ENCODE results near the gene PPP1R14D.
A peak's percentile ranks its signal among the peaks of the same experiment; 100 is the strongest.

Gene PPP1R14D

DNA sequence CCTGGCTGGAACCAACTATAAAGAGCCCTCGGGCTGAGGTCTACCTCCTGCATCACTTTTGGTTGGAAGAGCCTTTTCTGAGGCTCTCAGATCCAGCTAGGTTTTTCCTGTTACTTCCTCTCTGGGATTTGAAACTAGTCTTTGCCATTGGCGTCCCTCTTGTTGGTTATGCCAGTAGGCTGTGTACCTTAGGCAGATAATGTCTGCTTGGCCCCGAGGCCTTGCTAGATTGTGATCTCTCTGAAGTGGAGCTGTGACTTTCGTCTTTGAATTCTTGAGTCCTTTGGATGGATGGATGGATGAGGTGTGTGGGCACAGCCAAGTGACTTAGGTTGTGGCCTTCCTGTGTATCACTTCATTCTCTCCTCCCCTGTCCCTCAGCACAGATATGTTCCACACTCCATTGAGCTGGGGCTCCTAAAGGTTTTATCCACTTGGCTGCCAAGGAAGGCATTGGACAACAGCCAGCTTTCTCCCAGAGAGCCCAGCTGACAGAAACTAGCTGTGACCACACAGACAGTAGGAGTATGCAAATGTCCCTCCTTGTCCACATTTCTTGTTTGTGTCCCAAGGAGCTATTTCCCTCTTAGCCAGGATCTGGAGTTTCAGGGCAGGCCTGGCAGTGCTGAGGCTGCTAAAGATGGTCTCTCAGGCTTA, 13.3 kb downstream of the PPP1R14D start:
- DNase-seq: no peak

DNA sequence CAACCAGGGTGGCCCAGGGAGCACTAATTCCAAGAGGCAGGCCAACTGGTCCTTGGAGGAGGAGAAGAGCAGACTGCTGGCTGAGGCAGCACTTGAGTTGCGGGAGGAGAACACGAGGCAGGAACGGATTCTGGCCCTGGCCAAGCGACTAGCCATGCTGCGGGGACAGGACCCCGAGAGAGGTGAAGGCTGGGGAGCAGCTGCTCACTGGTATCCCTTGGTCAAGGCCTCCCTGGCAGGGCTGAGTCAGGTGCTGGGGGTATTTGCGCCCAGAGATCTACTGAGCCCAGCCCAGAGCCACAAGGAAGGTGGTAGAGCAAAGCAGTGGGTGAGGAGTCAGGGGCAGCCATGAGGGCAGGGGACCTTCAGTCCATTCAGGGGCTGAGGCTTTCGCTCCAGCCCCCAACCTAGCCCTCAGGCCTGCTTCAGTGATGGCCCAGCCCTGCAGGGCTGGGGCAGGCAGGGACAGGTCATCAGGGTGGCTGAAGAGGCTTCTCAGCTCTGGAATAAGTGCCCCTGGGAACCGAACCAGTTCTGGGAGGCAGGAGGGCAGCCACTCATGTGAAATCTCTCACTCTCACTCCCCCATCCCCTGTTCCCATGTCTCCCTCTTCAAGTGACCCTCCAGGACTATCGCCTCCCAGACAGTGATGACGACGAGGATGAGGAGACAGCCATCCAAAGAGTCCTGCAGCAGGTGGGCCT, 15.6 kb downstream of the PPP1R14D start:
- DNase-seq: no peak

DNA sequence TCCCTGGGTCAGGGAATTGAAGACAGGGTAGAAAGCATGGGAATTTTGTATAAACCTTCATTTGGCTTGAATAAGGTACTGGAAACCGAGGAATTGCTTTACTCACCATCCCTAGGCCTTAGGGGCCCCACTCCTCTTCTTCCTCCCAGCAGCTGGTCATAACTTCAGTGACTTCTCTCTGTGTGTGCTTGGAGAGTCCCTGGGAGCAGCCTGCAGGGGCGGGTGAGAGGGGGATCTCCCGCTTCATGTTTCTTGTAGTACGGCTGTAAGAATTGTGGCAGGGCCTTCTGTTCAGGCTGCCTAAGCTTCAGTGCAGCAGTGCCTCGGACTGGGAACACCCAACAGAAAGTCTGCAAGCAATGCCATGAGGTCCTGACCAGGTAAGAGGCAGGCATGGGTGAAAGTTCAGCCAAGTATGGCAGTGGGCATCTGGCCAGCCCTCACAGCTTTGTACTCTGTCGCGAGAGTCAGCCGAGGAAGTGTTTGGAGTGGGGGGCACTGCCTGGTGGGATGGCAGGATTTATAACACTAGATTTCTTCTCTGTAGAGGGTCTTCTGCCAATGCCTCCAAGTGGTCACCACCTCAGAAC, 19.6 kb downstream of the PPP1R14D start:
- DNase-seq: no peak

DNA sequence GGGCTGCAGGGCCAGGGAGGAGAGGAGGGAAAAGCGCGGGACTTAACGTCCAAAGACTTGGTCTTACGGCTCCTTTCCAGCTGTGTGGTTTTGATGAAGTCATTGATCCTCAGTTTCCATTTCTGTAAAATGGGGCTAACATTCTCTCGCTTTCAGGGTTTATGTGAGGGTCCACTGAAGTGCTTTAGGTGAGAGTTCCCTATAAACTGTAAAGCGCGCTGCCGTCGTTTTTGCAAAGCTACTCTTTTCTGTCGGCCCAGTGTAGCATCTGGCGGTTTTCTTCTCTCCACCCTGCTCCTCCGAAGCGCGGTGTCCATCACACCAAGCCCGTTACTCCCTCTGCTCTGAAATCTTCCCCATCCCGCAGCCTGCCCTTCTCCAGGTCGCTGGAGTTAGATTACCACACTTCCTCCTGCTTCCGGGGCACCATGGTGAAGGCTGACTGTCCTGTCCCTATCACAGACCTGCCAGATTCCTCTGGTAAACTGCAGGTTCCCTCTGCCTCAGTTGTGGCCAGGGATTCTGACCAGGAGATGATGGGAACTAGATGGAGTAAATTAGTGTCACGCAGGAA, 20.5 kb downstream of the PPP1R14D start:
- DNase-seq: no peak

DNA sequence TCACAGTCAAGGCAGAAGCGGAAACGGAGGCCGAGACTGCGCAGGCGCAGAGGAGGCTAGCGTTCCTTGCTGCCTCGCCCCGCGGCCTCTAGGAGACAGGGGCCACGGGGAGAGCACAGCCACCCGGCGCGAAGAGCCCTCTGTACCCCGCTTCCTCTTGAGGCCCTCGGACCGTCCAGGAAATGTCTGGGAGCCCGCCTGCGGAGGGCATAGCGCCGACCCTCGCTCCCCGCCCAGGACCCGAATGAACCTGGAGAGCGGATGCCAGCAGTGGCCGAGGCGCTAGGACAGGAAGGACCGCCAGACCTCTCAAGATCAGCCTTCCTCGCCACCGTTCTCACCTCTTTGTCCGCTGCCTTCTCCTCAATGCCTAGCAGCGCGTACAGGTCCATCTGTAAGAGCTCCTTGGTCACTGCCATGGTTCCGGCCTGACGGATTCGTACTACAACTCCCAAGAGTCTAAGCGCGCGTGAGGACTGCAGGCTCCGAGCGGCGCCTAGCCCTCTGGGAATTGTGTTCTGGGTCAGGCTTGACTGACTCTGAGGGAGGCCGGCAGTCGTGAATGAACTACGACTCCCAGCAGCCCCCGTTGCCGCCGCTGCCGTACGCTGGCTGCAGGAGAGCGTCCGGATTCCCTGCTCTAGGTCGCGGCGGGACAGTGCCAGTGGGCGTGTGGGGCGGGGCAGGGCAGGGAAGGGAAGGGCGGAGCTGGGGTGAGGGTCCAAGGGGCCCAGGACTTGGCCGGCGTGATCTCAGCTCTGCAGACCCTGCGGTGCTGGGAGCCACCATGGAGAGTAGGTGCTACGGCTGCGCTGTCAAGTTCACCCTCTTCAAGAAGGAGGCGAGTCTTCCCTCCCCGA, 21.2 kb downstream of the PPP1R14D start, which contains the start of the genes DNAJC17 and ZFYVE19:
DNAJC17 (minus strand) TSS at position 446 of the 860 bp plus-strand sequence; CDS start at position 419, 27 bp downstream.
ZFYVE19 (plus strand) TSS at position 62 of the 860 bp plus-strand sequence; CDS start at position 563, 501 bp downstream.
- DNase-seq: peak; percentile 90

DNA sequence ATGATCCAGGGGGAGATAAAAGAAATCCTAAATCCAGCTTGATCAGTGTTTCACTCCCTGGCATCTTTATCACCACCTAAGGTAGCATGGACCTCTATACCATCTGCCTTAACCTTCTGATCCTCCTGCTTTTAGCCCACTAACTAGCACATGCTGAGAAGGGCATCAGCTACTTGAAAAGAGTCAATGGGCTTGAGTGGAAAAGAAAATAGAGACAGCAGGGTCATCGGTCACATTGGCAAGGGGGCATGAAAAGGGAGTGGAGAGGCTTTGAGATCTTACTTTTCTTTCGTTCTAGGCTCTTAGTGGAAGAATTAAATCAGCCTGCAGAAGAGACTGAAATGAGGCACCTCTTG, 21.9 kb downstream of the PPP1R14D start:
- no peak for DNase-seq

DNA sequence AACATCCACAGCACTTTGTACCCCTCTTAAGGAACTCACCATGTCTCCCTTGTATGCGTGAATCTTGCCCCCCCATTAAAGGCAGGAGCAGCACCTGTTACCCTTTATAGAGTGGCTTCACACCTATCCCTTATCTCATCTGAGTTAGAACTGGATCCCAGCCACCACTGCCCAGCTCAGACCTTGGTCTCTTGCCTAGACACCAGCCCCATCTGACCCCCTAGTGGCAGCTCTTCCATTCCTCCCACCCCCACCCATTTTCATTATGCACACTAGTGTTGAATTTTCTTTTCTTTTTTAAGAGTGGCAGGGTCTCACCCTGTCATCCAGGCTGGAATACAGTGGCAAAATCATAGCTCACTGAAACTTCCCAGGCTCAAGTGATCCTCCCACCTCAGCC, 24.8 kb downstream of the PPP1R14D start:
- no peak for DNase-seq

DNA sequence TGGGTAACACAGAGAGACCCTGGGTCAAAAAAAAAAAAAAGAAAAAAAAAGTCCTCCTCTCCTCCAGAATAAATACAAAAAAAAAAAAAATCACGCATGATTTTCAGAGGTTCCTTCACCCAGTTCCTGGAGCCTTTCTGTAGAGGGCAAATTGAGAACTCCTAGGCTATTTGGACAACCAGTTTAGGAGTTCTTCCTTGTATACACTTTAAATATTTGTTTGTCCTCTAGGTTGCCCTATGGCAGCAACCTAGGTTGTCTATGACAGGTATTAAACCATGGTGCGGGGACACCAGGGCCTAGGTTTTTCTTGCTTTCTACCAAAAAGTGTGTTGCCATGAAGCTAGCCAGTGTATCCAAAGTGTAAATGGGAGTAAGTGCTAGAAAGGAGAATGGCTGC, 25.4 kb downstream of the PPP1R14D start:
- no peak for DNase-seq

DNA sequence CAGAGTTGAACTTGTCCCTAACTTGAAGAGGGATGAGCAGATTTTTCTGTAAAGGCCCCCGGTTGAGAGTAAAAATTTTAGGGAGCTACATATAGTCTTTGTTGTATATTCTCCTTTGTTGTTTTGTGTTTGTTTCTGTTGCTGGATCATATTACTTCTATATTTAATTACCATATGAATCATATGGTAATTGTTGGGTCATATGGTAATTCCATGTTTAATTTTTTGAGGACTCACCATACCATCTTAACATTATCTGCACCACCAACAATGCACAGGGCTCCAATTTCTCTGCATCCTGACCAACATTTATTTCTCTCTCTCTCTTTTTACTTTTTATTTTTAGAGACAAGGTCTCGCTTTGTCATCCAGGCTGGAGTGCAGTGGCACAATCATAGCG, 29.0 kb downstream of the PPP1R14D start:
- no peak for DNase-seq

DNA sequence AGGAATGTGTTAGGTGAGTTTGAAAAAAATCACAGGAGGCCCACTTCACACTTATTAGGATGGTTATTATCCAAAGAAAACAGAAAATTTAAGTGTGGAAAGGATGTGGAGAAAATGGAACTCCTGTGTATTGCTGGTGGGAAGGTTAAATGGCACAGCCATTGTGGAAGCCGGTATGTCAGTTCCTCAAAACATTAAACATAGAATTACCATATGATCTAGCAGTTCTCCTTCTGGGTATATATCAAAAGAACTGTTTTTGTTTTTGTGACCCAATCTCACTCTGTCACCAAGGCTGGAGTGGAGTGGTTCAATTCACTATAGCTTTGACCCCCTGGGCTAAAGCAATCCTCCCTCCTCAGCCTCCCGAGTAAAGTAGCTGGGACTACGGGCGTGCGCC, 32.0 kb downstream of the PPP1R14D start:
- DNase-seq: no peak

DNA sequence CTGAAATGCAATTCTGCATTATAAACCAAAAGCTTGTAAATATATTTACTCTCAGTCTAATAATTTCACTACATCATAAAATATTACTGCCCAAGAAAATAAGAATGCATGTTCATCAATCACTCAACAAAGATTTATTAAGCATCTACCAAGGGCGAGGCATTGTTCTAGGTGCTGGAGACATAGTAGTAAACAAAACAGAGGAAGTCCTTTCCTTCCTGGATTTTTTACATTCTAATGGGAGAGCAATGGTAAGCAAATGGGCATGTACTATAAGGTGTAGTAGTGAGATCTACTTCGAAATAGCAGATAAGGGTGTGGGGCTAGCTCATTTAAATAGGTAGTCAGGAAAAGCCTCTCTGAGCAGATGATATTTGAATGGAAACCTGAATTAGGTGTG, 32.5 kb downstream of the PPP1R14D start:
- DNase-seq: no peak

DNA sequence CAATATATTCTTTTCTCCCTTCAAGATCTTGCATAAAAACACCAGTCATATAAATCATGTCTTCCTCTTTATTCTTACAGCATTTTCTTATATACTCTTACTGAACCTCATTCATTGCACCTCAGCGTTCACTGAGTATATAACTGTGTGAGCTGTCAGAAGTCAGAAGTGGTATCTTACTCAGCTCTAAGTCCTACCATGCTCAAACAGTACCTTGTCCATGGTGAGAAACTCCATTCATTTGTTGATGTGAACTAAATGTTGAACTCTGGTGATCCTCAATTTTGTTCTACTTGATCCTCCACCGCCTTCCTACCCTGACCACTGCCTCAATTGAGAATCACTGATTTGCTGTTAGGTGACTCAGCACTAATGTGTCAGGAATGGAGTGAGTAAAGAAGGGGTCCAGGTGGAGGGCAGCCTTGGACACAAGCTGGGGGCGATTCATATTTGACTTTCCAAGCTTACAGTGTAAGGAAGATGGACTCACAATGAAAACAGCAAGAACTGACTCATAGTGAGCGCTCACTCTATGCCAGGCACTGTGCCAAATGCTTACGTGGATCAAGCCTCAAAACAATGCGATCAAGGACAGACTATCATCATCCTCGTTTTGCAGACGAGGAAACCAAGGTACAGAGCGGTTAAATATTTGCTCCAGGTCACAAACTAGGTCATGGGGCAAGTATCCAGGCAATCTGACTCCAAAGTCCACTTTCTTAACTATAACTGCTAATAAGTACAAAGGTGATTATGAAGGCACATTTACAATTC, 35.1 kb downstream of the PPP1R14D start:
- peak; percentile 36 for DNase-seq

DNA sequence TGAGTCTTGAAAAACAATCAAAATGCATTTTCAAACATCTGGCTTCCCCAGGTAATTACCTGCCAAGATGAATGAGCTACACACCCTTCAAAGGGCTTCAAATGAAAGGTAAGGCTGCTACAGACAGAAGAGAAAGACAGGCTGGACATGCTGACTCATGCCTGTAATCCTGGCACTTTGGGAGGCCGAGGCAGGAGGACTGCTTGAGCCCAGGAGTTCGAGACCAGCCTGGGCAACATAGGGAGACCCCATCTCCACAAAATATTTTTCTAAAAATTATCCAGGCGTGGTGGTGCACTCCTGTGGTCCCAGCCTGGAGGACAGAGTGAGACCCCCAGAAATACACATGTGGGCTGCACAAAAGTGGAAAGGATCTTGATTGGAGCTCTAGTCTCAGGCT, 36.1 kb downstream of the PPP1R14D start:
- DNase-seq: no peak

DNA sequence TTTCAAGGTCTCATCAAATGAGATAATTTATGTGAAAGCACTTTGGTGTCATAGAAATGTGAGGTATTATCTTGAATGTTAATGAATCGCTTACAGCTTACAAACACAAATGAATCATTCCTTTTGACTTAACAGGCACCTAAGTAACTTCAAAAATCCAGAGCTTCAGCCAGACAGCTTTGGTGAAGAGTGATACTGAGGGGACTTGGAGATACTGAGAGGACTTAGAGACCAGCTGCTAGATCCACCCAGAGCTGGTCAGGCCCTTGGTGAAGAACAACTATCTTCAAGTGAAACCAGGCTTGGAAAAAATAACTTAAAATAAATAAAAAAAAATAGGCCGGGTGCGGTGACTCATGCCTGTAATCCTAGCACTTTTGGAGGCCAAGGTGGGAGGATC, 37.8 kb downstream of the PPP1R14D start:
- DNase-seq: no peak

DNA sequence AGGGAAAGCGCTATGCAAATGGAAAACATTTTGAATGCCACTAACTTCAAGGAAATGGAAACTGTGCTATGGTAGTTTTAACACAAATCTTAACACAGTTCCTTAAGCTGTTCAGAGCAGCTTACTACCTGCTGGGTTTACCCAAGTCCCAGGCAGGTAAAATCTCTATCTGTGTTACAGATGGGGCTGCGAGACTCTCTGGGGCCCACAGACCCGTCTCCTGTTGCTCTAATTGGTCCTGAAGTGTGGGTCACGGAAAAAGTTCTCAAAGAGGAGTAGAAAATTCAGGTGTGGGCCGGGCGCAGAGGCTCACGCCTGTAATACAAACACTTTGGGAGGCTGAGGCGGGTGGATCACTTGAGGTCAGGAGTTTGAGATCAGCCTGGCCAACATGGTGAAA, 38.5 kb downstream of the PPP1R14D start:
- DNase-seq: no peak

DNA sequence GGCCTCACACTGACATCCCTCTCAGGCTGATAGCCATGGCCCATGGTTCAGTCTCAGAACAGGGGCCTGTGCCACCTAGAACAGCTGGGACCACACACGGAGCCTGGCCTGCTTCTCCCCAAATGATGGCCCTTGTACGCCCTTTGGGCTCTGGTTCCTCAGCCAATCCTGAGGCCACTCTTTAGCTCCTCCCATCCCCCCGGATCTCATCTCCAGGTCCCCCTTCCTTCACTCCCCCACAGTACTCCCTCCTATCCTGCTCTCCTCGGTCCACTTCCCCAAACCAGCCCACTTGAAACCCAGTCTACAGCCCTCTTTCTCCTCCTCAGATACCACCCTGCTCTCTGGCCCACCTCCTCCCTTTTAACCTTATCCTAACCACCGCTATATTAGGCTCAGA, 39.4 kb downstream of the PPP1R14D start:
- no peak for DNase-seq

DNA sequence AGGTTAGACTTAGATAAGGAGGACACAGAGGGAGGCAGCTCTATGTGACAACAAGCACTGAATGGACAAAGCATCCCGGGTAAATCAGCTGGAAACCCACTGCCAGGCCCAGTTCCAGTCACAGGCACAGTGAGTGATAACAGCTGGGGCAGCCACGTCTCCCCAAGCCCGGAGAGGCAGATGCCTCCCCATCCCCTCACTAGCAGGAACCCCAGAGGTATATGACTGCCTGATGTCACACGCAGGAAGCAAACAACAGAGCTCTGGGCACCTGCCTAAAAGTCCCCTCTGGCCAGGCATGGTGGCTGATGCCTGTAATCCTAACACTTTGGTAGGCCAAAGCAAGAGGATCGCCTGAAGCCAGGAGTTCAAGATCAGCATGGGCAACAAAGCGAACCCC, 40.5 kb downstream of the PPP1R14D start:
- DNase-seq: no peak

DNA sequence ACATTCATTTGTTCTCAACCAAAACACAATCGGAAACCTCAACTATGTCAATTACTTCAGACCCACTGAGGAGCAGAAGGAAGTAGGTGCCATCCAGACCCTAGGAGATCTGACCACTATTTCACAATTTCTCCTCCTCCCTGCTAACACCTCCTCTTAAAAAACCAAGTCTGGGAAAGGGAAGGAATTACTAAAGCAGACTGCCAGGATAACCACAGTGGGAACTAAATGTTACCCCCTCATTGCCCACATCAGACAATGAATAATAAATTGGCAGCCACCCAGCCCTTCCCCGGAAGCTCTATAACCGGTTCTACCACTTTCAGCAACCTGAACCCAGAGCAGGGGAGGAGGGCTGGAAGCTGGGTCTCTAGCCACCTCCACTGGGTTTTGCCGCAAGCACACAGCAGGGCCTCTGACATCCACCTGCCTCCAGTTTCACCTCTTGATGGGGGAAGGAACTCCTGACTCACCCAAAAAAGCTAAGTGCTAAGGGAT, 41.1 kb downstream of the PPP1R14D start:
- peak; percentile 93 for DNase-seq

DNA sequence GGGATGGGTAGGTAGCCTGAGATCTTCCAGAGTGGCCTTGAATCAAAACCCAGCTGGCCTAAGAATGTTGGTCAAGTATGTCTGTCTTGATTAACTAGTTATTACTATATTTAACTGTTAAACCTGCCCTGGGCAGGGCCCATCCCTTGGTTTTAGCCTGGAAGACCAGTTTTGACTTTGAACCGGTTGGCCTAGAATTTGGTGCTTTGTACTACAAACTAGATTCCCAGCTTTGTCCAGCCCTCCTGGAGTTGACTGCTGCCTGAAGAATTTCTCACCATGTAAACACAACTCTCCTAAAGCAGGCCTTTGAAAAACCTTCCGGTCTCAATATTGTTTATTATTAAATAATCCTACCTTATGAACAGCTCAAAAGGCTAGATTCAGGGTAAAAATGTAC, 42.7 kb downstream of the PPP1R14D start:
- peak; percentile 25 for DNase-seq

DNA sequence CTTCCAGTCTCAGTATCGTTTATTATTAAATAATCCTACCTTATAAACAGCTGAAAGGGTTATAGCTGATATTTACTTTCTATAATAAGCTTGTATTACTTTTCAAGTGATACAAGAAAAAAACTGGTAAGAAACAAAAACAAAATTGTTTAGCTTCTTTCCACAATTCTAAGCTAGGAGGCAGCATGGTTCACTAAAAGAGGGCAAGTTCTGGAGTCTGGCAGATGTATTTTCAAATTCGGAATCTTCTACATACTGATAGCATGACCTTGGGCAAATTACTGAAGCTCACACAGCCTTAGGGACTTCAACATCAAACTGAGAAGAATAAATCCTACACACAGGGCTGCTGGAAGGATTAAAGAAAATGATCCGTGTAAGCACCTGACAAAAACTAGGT, 43.3 kb downstream of the PPP1R14D start:
- DNase-seq: no peak

DNA sequence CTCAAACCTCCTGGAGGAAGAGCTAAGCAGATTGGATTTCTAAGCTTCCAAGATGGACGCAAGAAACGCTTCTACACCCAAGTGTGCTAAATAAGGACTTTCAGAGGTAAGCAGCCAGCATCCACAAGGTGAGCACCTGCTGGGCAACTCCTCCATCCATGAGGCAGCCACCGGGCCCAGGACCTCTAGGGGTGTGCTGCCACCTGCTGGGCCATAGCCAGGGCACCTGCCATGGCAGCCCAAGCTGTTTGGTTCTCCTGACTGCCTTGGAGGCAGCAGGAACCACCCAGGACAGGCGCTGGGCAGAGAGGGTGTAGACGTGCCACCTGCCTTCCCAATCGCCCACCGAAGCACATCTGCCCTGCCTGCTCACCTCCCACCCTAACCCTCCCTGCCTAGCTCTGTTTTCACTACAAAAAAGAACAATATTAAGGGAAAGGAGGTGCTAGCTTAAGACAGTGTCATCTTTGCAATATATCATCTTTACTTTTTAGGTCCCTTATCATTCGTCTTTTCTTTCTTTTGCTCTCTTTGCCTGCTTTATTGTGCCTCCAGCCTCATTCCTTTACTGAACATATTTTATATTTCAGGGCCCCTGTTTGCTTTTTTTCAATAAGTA, 45.8 kb downstream of the PPP1R14D start:
- DNase-seq: peak; percentile 34

All from NCI-H510A treated with DMSO at 0.1 percent for 48 hours (cell line).